K562 (cell line): ENCODE measurements around the gene SMIM41. TPM values are rescaled to one million over a fixed set of nuclear protein-coding genes. Genes with fewer than 3 reads are reported as not detected.

Experiments used
- E4F1 ChIP-seq: fragments of 250-450 bp; sonication (Bioruptor Pico); IDR thresholded peaks from 2 replicates; pipeline ENCODE4 v1.5.0; 2021; ENCODE audit warnings: mild to moderate bottlenecking, borderline replicate concordance
- HDGF ChIP-seq: fragments of 450-650 bp; IDR thresholded peaks from 2 replicates; pipeline ENCODE4 v1.6.1; 2016
- PCBP2 ChIP-seq: fragments of 200-400 bp; formaldehyde crosslinking; IDR thresholded peaks from 2 replicates; pipeline ENCODE4 v1.6.1; 2018; ENCODE audit warnings: low read length, low read depth, mild to moderate bottlenecking, moderate library complexity; ENCODE audit not compliant: poor library complexity, severe bottlenecking
- ZNF398 ChIP-seq: fragments of 250-450 bp; sonication (Bioruptor Pico); IDR thresholded peaks from 2 replicates; pipeline ENCODE4 v1.8.0; 2021; ENCODE audit warnings: moderate library complexity, mild to moderate bottlenecking, inconsistent platforms
- polyA plus RNA-seq, 8 experiments: library from polyadenylated mRNA; depleted of rRNA in 4 of 8; stranded (reverse) in 5 of 8; unstranded in 3 of 8; fragments of >200 nt; fragmentation: Nextera tagmentation in 2 of 8; fragmentation: Illumina TruSeq in 1 of 8; extraction: Ambion mirVana in 2 of 8; extraction: Trizol in 1 of 8; gene quantifications; 2 replicates each; pipeline versions ENCODE4 v1.2.1 to v1.2.3, GENCODE V29; 2011 to 2014; ENCODE audit warnings: inconsistent platforms in 1 of 8, missing spikeins in 1 of 8
- total RNA-seq, 7 experiments: library from RNA; depleted of rRNA in 6 of 7; stranded (reverse); fragments of >200 nt in 6 of 7; fragmentation: Illumina TruSeq in 2 of 7; extraction: Trizol in 2 of 7; gene quantifications; 2 replicates each; pipeline versions ENCODE4 v1.2.1 to v1.2.3, GENCODE V29; 2011 to 2021; ENCODE audit warnings: low replicate concordance in 1 of 7

The SMIM41 gene
- total and polyA plus RNA-seq, 9 of the 15 experiments (the other 6 are each of a cell fraction or from before 2014, with no cell fraction given), result not detected

DNA sequence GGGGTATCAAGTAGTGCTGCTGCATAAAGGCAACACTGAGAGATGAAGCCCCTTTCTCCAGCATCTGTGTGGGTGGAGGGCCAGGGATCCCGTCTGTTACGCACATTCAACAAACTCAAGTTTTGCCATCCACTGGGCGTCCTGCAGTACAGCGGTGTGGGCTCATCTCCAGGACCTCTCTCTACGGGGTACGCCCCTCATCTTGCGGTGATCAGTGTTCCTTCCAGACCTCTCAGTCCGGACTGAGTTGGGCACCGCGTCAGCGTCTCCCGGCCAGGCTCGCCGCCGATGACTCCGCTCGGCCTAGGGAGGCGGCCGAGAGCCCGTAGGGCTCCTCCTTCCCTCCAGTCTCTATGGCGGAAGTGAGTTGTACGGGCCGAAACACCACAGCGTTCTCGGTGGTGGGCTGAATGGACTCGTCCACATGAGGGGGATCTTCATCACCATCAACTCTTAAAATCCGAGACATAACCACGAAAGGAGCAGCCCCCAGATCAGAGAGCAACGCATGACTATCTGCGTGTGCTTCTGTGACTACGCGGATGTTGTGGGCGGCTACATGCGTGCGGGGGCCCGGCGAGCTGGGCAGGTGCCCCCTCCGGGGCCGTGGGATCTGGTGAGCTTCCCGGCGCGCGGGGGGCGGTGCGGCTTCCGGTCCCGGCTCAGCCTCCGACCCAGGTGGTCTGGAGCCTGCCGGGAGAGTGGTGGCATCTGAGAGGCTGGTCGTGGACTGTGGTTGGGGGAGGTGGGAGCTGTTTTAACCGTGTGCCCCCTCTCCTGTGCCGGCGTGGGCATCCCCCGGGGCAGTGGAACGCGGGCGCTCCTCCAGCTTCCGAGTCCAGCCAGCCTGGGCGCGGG lies 9.9 kb upstream of the SMIM41 start, which contains the start of gene ATG101 (continued):
- TF ChIP-seq E4F1 (CRISPR knock-in tag), result no peak
- no peak for TF ChIP-seq HDGF
- TF ChIP-seq ZNF398 (CRISPR knock-in tag), result no peak
- TF ChIP-seq PCBP2, result no peak
- TF ChIP-seq, all 486 proteins: peak for 190
